DMS114 treated with DMSO at 0.1 percent for 48 hours (cell line): ENCODE results near the gene HSPA12B.
A peak's percentile ranks its signal among the peaks of the same experiment; 100 is the strongest.

ENCODE experiments used
- DNase-seq: peaks from one replicate; lab custom pipeline; 2025; ENCODE audit not compliant: unreplicated experiment; lab: John Stamatoyannopoulos, UW

The HSPA12B gene

DNA sequence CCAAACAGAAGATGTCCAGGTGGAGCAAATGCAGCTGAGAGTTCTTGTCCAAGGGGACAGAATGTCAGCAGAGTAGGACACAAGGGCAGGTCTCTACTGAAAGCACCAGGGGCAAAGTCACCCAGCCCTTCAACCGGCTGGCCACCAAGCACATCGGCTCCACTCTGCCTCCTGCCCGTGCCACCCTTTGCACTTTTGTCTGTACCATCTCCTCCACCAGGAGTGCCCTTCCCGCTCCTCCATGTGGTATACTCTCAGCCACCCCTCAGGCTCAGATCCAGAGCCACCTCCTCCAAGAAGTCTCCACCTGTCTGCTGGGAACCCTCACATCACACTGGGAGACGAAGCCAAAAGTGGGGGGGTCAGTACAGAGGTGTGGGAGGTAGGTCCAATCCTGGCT is 4.1 kb upstream of the HSPA12B start:
- no peak for DNase-seq

DNA sequence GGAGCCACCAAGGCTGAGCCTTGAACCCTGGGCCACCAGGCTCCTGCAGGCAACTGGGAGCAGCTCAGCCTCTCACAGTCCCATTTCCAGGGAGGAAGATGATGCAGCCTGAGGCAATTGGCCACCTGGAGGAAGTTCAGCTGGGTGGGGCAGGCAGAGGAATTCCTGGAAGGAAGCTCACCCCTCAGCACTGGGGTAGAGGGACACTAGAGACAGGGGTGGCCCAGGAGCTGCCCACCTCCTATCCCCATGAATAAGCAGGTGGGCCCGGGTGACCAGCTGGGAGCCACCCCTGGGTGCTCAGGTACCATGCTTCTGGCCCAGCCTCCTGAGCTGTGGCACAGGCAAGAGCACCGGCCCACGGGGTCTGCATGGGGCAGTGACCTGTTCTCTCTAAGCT is 3.6 kb upstream of the HSPA12B start:
- no peak for DNase-seq

DNA sequence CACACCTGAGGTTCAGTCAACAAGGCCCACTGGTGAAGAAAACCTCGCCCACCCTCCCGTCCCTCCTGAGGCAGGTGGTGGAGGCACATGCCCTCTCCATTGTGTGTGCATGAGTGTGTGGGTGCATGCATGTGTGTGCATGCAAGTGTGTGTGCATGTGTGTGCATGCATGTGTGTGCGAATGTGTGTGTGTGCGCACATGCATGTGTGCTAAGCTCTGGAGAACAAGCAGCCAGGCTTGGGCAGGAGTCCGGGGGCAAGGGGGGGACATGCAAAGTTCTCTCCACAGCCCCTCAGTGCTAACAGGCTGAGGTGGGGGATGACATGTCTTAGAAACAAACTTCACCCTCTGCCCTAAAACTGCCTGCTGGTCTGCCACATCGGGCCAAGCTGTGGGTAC is 3.1 kb upstream of the HSPA12B start:
- DNase-seq = no peak

DNA sequence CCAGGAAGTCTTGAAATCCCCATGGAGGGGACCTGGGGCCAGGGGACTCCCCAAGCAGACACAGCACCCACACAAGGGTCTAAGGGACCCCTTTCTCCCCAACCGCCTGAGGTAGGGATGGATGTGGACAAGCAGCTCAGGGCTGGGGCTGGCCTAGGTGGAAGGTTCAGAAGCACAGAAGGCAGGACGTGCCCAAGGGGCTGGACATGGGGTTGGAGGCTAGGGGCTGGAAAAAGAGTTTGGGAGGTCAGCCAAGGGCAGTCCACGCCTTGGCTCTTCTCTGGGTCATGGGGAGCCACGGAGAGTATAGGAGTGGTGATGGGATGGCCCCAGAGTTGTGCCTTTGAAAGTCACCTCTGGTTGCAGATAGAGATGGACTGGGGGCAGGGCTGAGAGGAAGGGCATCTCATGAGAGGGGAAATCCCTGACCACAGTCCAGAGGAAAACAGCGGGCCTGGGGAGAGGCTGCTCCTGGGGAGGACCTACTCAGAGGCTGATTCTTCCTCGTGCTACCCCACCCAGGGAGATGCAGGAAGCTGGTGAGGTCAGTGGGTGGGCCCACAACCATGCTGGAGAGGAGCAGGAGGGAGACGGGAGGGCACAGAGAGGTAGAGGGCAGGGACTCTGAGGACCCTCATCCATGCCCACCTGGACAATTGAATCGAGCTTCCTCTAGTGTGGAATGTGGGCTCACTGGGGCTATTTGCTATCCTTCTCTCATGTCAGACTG is 2.5 kb upstream of the HSPA12B start:
- DNase-seq = no peak

DNA sequence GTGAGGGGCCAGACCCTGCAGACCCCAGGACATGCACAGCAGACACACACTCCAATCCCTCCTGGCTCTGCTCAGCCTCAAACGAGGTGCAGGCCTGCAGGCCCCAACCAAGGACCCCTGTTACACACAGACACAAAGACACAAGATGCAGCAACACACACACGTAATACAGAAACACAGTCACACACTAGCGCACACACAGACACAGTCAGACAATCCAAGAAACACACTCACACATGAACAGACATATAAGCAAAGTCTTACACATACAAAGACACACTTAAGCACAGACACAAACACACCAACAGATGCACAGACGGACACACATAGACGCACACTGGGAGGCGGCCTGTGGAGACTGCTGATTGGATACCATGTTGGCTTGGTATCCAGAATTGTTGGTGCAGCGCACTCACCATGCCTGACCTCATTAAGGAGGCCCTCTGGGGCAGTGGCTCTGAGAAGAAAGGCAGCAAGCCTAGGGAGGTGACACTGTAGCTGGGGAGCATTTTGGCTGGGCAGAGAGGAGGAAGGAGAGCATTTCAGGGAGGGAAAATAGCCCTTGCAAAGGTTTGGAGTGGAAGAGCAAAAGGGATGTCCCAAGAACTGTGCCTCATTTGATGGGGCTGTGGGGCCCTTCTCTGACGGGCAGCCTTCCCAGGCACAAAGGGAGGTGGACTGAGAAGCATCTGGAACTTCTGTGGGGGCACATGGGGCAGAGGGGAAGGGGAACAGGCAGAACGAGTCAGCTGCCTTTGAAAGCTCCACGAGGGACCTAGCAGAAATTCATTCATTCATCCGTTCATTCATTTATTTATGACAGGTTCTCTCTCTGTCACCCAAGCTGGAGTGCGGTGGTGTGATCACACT is 1.4 kb upstream of the HSPA12B start:
- no peak for DNase-seq

DNA sequence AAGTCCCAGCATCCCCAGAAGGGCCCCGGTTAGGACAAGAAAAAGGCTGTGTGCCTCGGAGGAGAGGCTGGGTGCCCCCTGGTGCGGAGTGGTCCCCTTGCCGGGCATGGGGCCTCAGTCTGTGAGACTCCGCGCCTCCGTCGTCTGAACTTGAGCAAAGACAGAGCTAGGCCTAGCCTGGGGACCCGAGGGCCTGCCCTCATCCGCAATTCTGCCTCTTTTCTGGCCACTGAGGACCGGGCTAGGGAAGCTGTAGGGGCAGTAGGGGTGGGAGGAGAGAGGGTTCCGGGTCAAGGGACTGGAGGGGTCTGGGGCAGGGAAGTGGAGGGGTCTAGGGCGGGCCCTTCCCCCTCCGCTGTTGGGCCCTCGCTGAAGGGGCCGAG is 550 bp upstream of the HSPA12B start:
- DNase-seq = no peak

DNA sequence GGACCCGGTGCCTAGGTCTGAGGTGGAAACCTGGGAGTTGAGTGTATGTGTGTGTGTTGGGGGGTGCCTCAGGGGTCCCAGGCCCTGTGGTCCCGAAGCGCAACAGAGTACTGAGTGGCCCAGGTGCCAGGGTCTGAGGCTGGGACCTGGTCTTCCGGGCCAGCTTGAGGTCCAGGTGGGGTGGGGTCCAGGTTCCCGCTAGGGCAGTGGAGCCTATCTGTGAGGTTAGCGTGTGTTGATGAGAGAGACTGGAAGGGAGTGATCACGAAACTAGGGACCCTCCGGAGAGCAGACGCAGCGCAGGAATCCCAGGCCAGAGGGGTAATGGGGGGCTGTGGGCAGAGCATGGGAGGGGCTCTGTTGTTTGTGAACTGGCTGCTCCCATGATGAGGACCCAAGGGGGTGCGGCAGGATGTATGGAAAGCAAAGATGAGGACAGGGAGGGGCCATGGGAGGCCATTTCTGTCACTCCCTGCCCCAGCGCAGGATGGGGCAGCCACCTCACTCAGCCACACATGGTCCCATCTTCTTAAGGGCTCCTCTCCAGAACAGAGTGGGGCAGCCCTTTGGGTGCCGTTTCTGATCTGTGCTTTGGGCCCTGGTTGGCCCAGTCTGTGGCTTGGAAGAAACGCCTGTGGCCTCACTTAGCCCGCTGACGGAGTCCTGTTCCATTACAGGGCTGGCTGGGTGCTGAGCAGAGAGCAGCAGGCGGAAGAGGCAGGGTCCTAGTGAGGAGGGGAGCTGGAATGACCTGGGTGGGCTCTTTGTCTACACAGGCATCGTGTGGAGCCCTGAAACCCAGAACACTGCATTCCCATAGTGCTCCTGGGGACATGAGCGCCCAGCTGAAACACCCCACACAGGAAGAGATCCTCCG is 872 bp downstream of the HSPA12B start:
- DNase-seq = no peak

DNA sequence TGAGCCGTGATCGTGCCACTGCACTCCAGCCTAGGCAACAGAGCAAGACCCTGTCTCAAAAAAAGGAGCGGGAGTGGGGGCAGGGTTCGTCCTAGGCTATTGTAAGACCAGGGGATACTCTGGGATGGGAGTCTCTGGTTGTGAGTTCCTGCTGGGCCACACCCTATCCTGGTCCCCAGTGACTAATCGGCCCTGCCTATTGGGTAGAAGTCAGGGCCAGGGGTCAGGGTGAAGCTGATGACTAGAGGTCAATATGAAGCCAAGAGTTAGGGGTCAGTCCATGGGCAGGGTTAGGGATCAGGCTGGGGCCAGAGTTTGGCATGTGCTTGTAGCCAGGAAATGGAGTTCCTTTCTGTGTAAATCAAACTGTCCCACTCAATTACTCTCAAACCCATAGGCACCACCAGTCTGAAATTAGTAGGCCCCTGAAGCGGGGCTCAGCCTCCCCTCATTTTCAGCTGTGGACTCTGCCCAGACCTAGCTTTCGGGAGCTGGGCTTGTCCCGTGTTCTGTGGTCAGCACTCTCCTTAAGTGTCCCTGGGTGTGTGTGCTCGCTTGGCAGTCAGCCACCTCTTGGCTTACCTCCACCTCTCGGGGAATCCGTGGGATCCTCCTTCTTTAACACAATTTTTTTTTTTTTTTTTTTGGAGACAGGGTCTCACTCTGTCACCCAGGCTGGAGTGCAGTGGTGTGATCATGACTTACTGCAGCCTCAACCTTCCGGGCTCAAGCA is 1.8 kb downstream of the HSPA12B start:
- DNase-seq = no peak

DNA sequence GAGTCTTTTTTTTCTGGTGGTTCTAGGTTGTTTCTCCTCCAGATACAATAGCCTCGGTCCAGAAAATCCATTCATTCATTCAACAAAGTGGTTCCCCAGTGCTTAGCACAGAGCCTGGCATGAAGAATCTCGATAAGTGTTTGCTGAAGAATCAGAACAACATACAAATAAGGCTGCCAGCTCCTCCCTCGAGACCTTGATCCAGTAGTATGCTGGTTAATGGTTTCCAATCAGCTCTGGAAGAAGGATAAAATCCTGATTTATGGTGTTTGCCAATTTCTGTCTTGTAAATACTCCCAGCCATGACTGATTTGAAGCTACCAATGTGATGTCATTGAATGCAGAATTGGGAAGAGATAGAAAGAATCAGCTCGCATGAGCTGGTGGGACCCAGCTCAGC is 3.3 kb downstream of the HSPA12B start:
- DNase-seq = no peak

DNA sequence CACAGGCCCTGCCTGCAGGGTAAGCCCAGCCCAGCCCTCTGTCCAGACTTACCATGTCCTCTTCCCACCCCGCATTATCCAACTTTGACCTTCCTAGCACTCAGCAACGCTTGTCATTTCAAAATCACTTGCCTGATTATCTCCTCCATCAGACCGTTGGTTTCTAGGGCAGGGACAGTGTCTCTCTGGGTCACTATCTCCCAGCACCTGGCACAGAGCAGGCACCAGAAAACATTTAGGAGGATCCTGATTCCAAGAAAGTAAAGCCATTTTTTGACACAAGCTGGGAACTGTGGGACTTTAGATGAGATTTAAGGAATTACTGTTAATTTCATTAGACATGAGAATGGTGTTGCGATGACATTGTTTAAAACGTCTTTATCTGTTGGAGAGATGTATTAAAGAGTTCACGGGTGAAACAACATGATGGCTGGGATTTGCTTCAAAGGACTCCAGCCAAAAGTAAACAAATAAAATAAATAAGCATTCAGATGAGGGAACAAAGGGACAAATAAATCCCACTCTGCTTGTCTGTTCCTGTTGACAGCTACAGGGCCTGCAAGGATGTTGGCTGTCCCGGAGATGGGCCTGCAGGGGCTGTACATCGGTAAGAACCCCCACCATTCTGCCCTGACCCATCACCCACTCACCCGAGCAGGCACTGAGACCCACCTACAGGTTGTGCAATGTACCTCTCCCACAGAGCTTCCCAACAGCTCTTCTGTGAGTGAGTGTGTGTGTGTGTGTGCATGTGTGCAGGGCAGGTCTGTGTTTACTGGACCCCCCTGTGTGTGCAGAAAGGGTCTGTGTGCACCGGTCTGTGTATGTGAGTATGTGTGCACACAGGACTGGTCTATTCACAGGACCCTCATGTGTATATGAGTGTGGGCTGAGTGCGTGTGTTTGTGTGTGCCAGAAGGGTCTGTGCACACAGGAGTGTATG is 5.9 kb downstream of the HSPA12B start:
- DNase-seq = no peak

DNA sequence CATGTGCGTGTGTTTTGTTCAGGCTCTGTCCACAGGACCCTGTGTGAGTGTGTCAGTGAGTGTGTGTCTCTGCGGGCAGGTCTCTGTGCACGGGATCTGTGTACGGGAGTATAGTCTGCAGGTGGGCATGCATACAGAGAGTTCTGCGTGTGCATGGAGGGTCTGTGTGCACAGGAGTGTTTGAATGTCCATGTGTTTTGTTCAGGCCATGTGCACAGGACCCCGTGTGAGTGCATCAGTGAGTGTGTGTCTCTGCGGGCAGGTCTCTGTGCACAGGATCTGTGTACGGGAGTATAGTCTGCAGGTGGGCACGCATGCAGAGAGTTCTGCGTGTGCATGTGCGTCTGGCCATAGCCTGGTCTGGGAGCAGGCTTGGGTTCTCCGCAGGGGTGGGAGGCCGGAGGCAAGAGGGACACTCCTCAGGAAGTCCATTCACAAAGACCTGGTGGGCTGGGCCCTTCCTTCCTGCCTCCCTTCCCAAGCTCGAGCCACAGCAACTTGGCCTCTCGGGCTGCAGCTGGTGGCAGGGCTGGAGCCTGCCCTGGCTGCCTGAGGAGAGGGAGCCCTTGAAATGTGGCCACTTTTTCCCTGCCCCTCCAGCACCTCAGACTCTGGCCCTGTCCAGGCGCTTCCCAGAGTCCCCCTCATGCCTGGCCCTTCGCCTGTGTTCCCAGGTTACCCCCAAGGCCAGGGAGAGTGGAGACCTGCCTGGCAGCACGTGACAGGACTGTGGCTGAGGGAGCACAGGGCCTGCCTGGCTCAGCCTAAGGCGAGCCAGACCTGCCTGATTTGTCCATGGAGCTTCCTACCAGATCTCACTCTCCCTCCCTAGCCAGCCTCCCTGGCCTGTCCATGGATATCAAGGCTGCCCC is 6.8 kb downstream of the HSPA12B start:
- DNase-seq = no peak

DNA sequence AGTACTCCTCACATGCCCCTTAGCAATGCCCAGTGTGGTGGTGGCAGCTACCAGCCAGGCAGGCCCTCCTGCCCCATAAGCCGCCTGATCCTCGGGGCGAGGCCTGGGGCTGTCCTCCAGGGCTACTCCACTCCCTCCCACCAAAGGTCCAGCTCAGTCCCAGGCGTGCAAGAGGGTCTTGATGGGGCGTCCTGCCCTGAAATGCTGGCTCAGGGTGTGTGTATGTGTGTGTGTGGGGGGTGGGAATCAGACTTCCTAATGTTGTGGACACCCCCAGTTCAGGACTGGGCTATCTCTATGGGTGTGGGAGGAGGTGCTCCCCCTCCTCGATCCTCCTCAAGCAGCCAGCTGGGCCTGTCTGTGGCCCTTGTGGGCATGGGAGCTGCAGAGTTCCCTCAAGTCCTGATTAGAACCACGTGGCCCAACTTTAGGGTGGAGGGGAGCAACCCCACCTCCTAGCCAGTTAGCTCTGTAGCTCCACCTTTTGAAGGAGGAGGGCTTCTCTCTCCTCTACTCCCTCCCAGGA is 7.5 kb downstream of the HSPA12B start:
- no peak for DNase-seq

DNA sequence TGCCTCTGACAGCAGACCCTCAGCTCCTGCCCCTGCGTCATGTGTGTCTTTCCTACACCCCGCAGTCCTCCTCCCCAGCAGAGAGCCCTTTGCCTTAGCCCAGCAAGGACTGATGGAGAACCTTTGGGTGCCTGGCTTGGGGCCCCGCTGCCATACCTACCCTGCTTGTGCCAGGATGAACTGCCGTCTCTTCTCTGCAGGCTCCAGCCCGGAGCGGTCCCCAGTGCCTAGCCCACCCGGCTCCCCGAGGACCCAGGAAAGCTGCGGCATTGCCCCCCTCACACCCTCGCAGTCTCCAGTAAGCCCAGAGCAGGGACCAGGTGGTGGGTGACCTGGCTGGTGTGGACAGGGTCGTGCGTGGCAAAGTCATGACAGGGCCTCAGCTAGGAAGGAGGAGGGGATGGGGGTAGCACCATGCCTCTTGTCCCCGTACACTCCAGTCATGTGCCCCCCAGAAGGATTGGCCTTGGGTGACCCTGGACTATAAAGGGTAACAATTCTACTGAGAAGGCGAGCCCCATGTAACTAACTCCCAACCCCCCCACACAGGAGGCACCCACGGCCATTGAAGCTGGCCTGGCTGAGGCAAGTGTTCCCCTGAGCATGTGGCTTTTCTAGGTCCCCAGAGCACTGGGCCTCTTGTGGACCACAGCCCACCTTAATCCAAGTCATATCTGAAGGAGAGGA is 8.3 kb downstream of the HSPA12B start:
- no peak for DNase-seq

DNA sequence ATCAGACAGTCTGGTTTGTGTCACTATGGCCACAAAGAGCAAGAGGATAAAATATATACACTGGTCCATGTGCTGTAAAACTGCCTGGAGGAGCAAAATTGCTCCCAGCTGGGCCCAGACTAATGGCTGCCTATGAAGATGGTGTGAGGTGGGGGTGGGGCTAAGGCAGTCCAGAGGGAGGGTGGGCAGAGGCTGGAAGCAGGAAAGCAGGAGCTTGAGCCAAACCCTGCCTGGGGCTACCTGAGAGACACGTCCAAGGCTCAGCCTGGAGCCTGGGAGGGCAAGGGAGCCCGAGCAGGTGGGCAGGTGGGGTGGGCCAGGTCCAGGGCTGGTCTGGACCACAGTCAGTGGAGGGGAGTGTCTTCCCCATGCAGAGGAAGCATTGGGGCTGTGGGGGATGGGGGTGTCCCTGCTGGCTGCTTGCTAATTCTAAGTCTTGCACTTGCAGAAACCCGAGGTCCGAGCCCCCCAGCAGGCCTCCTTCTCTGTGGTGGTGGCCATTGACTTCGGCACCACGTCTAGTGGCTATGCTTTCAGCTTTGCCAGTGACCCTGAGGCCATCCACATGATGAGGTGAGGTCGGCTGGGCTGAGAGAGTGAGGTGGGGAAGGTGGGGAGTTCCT is 9.5 kb downstream of the HSPA12B start:
- DNase-seq = no peak

DNA sequence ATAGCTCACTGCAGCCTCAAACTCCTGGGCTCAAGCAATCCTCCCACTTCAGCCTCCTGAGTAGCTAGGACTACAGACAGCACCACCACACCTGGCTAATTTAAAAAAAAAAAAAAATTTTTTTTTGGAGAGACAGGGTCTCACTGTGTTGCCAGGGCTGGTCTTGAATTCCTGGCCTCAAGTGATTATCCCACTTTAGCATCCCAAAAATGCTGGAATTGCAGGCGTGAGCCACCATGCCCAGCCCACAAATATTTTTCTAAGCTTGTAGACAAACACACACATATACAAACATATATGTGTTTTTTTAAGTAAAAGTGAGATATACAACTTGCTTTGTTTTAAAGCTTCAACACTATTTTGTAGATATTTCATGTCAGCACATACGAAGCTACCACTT is 10.8 kb downstream of the HSPA12B start:
- DNase-seq = no peak

DNA sequence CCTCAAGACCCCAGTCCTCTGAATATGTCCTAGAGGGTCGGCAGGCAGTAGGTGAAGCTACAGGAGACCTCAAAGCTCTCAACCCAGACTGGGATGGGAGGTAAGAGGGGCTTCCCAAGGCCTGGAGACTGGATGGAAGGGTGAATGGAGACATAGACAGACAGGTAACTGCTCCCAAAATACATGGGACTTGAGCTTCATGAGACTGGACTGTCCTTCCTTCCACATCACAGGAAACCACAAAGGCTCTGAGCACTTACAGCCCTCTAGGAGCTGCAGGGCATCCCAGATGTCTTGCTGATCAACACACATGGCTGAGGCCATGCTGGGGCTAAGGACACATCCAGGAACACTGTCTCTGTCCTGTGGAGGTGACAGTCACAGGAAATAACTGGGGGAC is 11.6 kb downstream of the HSPA12B start:
- DNase-seq = no peak

DNA sequence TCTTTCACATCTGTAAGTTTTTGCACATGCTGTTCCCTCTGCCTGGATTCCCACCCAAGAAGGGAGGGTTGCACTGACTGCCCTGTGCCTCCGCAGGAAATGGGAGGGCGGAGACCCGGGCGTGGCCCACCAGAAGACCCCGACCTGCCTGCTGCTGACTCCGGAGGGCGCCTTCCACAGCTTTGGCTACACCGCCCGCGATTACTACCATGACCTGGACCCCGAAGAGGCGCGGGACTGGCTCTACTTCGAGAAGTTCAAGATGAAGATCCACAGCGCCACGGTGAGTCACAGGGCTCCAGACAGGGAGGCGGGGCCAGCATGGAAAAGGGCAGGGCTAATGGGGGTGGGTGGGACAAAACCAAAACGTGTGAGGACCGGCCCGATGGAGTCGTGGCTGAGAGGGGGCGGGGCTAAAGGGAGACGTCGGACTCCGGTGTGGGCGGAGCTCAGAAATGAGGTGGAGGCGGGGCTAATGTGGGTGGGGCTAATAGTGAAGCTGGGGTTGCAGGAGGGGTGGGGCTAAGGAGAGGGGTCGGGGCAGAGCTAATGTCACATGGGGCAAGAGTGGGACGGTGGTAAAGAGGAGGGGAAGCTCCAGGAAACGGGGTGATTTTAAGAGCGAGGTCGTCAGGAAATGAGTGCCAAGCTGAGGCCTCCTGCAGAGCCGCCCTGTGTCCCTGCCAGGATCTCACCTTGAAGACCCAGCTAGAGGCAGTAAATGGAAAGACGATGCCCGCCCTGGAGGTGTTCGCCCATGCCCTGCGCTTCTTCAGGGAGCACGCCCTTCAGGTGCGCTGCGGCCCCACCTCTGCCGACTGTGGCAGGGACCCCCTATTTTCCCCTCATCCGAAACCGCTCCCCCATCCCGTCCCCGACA is 12.6 kb downstream of the HSPA12B start:
- DNase-seq = peak; percentile 61
